Medulla oblongata (tissue), 1 donor: ENCODE results near the gene WDR93.
"Not testable (repeated sequence)": the region's sequence is repeated elsewhere in the genome, so short reads cannot be mapped to it uniquely, and the experiment has no call there.

Source experiments
- DNase-seq: peaks from one replicate; pipeline ENCODE4 v3.0.0-alpha.2; 2015; ENCODE audit errors: extremely low spot score

The WDR93 gene

GRCh38 chr15:89685995-89686394, 4.6 kb upstream of the WDR93 start:
- no peak for DNase-seq

- no peak for DNase-seq
Observed at GRCh38 chr15:89686522-89686921, 4.1 kb upstream of the WDR93 start.

- not testable (repeated sequence) for DNase-seq
Observed at GRCh38 chr15:89689930-89690275, 708 bp upstream of the WDR93 start.

GRCh38 chr15:89693091-89693490, 2.5 kb downstream of the WDR93 start:
- no peak for DNase-seq

GRCh38 chr15:89693696-89694095, 3.1 kb downstream of the WDR93 start:
- no peak for DNase-seq

- no peak for DNase-seq
Observed at GRCh38 chr15:89695198-89695597, 4.6 kb downstream of the WDR93 start.

GRCh38 chr15:89704411-89704810, 13.8 kb downstream of the WDR93 start:
- no peak for DNase-seq

GRCh38 chr15:89707577-89707976, 17.0 kb downstream of the WDR93 start:
- DNase-seq, result no peak

- DNase-seq, result no peak
Observed at GRCh38 chr15:89714775-89715174, 24.2 kb downstream of the WDR93 start.

- no peak for DNase-seq
Observed at GRCh38 chr15:89723031-89723430, 32.4 kb downstream of the WDR93 start.

GRCh38 chr15:89724621-89725020, 34.0 kb downstream of the WDR93 start:
- DNase-seq, result no peak

- DNase-seq, result no peak
Observed at GRCh38 chr15:89725064-89725463, 34.5 kb downstream of the WDR93 start.

GRCh38 chr15:89728254-89728653, 37.6 kb downstream of the WDR93 start:
- no peak for DNase-seq

- no peak for DNase-seq
Observed at GRCh38 chr15:89731275-89731674, 40.7 kb downstream of the WDR93 start.

GRCh38 chr15:89732451-89733172, 42.0 kb downstream of the WDR93 start:
- DNase-seq, result no peak

- no peak for DNase-seq
Observed at GRCh38 chr15:89735773-89736172, 45.2 kb downstream of the WDR93 start.

- DNase-seq, result peak; percentile 83
Observed at GRCh38 chr15:89740137-89740536, 49.5 kb downstream of the WDR93 start.

GRCh38 chr15:89743011-89743410, 52.4 kb downstream of the WDR93 start:
- DNase-seq, result no peak

- DNase-seq, result no peak
Observed at GRCh38 chr15:89743594-89743993, 53.0 kb downstream of the WDR93 start.

GRCh38 chr15:89745131-89745530, 54.5 kb downstream of the WDR93 start:
- DNase-seq, result no peak

GRCh38 chr15:89745768-89746167, 55.2 kb downstream of the WDR93 start:
- DNase-seq, result no peak

- DNase-seq, result no peak
Observed at GRCh38 chr15:89746386-89746780, 55.8 kb downstream of the WDR93 start.

- DNase-seq, result no peak
Observed at GRCh38 chr15:89747708-89748682, 57.4 kb downstream of the WDR93 start.
